ENCODE results near the gene RAB3GAP2.
"Not testable (repeated sequence)": the region's sequence is repeated elsewhere in the genome, so short reads cannot be mapped to it uniquely, and the experiment has no call there.

RAB3GAP2 gene

DNA sequence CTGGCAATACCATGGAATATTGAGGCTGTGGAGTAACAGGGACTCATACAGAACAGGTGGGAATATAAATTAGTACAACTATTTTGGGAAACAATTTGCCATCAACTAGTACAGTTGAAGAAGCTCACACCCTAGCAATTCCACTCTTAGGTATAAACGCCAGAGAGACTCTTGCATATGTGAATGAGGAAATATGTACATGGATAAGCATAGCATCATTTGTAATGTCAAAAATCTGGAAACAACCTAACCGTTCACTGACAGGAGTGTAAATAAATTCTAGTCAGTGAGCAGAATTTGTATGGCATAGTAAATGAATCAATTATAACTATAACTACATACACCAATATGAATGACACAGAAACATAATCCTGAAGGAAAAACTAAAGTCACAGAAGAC lies 83.7 kb downstream of the RAB3GAP2 start:
- no peak for DNase-seq

DNA sequence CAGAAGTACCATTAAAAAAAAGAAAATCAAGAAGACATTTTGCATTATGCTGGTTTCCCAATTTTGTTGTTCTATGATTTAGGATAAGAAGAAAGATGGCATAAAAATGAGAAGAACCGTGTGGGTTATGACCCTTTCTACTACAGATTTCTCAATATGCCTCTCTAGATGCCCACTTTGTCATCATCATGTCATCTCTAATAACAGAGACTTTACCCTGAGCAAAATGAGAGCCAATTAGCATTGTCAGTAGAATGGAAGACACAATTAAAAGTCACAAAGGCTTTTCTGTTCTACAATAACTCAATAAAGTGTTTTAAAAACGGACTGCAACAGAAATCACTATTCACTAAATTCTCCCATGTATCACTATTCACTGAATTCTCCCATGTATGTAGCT lies 85.5 kb downstream of the RAB3GAP2 start:
- no peak for DNase-seq

DNA sequence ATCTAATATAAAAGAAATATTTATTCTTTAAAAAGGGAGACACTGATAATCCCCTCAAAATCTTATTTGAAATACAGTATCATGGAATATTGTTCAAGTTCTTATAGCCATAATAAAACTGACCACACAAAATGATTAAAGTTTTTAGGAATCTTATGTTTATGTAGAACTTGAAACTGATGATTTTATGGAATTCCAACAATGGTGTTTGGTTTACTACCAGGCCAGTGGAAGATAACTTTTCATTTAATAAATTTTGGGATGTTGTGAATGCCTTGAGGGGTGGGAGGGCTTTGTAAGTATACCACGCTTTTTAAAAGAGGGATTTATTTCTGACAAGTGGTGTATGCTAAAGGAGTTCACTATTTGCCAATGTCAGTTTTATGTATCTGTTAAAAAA lies 87.7 kb downstream of the RAB3GAP2 start:
- DNase-seq: no peak

DNA sequence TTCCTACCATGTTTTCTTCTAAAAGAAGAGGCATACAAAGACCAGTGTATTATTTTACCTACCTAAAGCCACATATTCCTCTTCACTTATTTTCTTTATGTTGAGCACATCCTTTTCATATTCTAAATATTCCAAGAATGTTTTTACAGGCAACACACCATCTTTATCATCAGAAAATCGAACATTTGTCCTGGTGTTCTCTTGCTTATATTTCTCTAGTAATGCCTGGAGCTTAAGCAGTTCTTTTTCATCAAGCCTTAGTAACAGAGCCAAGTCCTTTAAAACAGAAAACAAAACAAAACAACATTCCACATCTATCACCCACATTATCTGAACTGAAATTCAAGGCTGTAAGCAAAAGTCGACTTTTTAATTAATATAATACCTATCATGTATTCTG lies 89.6 kb downstream of the RAB3GAP2 start:
- DNase-seq: no peak

DNA sequence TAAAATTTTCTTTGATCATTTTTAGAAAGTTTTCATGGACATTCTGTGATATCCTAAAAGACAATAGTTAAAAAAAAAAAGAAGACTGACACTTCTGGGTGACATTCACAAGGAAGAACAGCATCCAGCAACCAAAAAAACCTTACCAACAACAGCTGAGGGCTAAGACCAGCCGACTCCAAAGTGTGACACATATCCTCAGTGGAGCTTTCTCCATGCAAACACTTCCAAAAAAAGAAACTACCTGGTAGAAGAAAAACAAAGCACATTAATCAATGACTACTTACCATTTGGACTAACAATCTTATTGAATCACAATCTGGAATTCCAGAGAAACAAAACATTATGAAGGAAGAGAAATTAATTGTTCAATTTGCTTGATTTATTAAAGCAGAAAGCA lies 90.1 kb downstream of the RAB3GAP2 start:
- no peak for DNase-seq

DNA sequence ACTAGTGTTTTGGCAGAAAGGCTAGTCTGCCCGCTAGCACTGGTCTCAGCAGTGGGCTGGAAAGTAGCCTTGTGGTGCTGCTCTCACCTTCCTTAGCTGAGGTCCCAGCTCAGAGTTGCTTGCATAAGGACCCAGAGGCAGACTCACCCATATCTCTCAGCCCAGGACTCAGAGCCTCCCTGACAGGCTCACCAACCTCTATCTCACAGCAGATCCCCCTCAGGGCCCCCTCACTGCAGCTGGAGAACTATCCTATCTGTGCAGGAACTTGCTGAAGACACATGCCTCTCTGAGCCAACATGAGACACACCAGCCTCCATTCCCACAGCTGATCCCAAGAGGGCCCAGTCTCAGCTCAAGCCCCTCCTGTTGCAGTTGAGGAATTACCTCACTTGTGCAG lies 95.7 kb downstream of the RAB3GAP2 start:
- DNase-seq: no peak

DNA sequence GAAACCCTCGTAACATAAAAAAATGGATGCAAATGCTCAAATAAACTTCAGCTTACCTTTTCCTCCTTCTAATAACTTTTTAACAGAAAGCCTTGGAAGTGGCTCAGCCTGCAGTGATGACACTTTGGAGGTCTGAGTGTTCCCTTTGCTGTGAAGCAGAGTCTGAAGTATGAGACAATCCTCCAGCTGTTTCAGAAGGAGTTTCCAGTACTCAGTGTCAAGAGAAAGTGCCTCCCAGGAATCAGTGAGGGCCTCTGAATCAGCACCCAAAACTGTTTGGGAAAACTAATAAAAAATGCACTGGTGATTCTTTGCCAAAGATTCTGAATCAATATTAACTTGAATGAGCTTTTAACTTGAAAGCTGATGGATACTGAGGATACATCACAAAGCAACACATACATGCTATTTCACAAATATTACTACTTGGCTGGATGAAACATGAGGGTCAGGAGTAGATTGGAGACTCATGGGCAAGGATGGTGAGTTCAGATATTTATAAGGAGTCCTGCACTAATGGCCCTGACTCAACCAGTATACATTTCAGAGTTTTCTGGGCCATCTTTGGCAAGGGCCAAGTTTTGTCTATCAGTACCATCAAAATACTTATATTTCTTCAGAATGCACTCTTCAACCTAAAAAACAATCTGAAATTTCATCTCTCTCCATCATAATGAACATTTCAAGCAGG lies 101.3 kb downstream of the RAB3GAP2 start:
- no peak for DNase-seq

DNA sequence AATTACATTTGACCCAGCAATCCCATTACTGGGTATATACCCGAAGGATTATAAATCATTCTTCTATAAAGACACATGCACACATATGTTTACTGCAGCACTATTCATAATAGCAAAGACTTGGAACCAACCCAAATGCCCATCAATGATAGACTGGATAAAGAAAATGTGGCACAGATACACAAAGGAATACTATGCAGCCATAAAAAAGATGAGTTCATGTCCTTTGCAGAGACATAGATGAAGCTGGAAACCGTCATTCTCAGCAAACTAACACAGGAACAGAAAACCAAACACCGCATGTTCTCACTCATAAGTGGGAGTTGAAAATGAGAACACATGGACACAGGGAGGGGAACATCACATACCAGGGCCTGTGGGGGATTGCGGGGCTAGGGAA lies 102.4 kb downstream of the RAB3GAP2 start:
- DNase-seq: not testable (repeated sequence)

DNA sequence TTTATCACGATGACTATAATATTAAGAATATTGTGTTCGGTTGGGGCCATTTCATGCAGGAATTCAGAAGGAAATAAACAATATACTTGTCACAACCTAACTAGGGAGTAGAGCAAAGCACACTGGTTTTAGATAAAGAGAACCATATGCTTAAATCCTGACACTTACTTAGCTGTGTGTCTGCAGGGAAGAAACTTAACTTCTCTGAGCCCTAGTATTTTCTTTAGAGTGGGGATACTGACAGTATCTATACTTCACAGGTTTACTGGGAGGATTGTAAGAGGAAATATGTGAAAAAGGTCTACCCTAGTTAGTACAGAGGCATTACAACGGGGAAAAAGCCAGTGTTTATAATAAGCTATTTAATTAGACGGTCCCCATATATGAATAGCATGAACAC lies 105.4 kb downstream of the RAB3GAP2 start:
- no peak for DNase-seq

DNA sequence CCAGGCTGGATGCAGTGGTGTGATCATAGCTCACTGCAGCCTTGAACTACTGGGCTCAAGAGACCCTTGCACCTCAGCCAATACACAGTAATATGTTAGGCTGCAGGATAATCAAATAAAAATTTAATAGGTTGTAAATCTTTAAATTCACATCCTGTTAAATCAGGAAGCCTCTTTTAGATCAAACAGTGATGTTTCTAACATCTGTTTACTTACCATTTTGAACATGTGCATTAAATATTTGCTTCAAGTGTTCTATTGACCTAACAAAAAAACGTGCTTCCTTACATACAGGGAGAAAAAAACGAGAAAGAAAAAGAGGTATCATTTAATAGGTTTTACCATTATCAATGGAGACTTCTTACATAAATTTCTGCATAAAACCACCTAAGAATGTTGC lies 107.7 kb downstream of the RAB3GAP2 start:
- no peak for DNase-seq

DNA sequence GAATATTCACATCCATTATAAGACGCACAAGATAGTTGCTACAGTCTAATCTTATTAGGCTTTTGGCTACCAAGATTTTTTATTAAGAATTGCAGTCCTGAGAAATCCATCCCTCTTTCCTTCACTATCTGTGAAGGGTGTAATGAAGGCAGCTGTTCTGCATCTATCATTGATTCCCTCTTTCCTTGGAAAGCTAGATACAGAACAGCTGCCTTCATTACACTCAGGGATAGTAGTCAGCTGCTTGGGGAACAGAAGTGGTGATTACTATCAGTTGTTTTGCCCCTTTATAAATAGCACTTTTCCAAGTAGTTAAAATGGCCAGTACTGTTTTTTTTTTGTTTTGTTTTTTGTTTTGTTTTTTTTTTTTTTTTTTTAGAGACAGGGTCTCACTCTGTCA lies 108.1 kb downstream of the RAB3GAP2 start:
- no peak for DNase-seq

DNA sequence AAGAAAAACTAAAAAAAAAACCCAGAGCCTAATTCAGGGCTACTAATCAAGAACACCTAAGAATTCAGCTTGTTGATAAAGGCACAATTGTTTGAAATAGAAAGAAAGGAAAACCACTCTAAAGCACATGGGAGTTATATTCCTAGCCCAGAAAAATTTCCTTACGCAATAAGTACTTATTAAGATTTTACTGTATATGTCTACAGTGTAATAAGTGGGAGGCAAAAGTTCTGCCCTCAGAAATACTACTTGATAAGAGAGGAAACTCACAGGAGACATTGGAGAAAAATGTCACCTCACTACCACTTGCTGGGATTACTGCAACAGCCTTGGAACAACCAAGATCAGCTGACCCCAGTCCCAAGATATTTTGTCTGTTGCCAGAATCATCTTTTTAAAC lies 112.2 kb downstream of the RAB3GAP2 start:
- DNase-seq: no peak

DNA sequence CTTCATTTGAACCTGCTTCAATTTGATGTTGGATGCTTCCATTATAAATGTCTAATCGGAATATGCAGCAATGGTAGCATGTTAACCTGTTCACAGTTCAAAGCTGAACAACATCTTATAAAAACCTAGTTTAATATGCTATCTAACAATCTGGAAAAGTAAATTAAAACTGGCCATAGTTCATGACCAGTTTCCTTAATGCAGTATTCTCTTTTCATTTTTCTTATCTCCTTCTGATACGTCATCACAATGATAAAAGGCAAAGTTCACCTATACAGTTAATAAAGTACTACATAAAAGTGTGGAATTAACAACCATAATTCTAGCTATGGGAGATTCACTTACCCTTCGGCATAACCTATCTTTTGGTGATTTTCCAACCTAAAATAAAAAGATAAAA lies 113.2 kb downstream of the RAB3GAP2 start:
- DNase-seq: no peak

DNA sequence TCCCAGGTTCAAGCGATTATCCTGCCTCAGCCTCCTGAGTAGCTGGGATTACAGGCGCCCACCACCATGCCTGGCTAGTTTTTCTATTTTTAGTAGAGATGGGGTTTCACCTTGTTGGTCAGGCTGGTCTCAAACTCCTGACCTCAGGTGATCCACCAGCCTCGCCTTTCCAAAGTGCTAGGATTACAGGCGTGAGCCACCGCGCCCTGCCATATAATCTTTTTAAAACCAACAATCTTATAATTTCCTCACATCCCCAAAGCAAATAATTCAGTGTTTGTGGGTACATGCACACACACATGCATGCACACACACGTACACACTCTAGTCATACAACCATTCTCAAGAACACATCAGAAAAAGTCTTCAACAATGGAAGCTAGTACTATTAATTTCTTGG lies 113.7 kb downstream of the RAB3GAP2 start:
- not testable (repeated sequence) for DNase-seq

DNA sequence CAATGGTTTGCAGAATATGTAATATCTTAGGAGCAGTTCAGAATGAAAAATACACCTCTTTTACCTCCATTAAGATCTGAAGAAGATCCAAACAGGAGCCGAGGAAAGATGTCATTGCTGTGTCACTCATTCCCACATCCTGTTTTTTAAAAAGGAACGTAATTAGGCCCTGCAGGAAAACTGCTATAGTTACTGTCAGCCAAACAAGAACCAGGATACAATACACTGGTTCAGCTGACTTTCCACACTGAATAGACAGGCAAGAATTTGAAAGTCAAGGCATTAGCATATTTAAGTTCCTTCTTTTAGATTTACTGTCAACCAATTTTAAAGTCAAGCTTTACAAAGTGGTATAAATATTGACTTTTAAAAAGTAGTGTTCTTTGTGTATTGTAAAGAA lies 114.5 kb downstream of the RAB3GAP2 start:
- DNase-seq: no peak

DNA sequence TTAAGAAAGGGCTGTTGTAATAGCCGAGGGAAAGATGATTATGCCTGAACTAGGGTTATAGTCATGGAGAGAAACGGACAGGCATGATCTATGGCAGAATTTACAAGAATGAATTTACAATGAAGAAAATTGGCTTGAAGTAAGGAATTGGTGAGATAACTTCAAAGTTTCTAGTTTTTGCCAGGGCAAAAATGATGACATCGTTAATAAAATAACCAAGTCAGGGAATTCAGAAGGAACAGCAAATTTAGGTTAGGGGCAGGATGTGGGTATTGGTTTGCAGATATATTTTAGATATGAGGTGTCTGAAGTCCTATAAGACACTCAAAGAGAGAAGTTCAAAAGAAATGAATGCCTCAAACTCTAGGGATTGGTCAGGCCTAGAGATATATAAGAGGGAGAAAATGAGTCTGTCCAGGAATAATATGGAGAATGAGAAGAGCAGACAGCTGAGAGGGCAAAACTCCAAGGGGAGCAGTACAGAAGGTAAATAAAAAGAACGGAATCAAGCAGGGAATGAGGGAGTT lies 115.6 kb downstream of the RAB3GAP2 start:
- DNase-seq: no peak

DNA sequence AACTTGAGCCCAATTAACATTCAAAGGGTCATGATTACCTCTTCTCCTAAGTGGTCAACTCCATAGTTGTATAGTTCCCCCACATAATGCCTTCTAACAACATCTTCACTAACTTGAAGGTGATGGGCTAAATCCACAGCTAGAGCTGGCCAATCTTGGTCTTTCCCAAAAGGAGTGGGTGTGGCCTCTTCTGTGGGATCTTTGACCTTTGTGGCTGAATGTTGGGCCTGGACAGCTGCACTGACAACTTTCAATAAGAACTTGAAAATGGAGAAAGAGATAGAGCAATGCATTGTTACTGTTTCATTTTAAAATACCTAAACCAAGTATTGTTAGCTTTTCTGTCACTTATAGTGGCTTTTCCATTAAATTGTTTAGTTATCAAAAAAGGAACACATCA lies 119.1 kb downstream of the RAB3GAP2 start:
- DNase-seq: no peak

DNA sequence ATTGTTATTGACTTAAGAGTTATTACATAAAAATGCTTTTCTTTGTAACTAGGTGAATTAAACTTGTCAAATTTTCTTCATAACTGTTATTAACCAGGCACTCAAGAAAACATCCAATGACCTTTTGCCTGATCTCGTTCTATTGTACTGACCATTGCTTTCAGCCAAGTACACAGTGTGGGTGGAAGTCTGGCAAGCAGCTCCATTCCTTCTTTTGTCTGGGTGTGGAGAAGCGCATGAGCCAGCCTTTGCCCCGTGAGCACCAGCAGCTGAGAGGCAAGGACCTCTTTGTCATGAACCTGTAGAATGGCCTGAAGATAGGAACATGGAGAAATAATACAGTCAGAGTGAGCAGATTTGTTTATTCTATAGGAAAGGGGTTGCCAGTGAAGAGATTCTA lies 120.8 kb downstream of the RAB3GAP2 start:
- no peak for DNase-seq

DNA sequence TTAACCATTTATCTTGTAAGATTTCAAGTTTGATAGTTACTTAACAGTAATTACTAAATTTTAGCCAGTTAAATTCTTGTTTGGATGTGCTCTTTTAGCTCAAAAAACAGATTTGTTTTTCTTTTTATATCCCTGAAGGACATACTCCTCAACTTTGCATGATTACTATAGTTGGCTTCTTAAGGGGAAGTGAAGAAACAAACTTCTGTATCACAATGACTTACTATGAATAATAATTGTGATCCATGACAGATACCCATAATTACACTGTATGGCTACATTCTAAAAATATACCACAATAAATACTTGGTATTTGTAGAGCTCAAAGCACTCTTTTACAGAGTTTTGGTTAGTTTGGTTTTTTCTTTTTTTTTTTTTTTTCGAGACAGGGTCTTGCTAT lies 122.5 kb downstream of the RAB3GAP2 start:
- DNase-seq: no peak

DNA sequence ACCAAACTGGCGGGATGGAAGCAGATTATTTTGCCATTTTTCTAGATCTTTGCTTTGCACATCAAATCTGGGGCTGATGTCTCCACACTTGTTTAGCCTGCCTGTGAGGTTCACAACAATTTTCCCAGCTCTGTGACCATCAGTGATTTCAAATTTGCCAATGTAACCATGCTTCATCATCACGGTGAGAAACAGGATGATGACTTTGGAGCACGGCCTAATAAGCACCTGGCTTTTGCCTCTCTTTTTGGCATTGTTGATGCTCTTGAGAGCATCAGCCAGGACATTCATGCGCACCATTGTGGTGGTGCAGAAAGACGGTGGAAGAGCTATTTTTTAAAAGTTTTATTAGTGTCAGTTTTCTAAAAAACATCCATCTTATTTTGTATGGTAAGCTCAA lies 128.2 kb downstream of the RAB3GAP2 start:
- DNase-seq: no peak

DNA sequence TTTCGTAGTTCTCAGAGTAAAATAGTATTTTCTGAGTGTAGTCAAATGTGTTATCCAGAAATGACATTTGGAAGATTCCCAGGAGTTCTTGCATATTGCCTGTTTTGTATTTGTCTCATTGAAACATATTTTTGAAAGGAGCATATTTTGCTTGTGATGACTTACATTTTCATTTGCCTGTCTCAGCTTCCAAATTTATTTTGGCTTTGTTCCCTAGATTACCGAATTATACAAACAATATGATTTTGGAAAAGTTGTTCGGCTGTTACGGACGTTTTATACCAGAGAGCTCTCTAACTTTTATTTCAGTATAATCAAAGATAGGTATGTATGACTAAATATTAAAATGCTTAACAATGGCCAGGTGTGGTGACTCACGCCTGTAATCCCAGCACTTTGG lies 132.3 kb downstream of the RAB3GAP2 start:
- DNase-seq: no peak

DNA sequence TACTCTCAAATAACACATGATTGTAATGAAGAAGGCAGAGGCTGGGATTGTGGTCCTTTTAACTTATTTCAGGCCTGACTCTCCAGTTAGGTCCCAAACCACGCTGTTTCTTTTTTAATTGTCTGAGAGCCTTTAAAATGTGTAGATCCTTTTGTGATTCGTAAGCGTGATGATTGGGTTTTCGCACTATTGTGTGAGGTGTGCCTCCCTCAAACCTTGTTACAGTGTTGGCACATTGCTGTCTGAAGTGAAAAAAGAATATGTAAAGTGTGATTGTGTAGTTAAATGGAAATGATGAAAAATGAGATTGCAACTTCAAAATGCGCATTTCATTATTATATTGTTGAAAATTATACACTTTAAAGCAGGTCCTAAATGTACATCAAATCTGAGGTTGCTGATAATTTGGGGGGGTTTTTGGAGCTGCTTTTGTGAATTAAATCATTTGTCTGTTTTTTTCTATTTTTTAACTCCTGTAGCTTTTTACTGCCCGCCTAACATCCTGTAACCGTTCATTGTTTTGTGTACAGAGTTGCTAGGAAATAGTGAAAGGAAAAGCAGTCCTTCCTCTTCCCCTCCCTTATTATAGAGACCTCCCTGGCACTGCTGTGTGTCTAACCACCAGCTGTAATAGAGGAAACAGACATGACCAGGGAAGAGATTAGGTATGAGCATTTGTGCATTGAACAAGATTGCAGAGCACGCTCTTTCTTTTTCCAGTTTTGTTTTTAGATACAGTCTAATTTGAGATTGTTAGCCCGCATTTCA lies 135.1 kb downstream of the RAB3GAP2 start:
- no peak for DNase-seq

DNA sequence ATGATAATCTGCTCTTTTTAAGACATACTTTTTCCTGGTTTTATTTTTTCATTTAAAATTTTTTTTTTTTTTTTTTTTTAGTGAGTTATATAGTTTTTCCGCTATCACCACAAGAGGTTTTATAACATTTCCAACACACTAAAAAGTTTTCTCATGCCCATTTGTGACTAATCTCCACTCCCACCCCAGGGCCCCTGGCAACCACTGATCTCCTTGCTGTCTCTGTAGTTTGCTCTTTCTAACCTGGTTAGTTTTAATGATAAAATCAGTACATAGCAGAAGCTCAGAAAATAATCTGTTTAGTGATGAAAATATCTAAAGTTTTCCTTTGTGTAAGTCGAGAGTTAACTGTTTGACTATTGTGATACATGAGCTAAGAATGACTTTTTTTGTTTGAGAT lies 136.5 kb downstream of the RAB3GAP2 start:
- DNase-seq: no peak

DNA sequence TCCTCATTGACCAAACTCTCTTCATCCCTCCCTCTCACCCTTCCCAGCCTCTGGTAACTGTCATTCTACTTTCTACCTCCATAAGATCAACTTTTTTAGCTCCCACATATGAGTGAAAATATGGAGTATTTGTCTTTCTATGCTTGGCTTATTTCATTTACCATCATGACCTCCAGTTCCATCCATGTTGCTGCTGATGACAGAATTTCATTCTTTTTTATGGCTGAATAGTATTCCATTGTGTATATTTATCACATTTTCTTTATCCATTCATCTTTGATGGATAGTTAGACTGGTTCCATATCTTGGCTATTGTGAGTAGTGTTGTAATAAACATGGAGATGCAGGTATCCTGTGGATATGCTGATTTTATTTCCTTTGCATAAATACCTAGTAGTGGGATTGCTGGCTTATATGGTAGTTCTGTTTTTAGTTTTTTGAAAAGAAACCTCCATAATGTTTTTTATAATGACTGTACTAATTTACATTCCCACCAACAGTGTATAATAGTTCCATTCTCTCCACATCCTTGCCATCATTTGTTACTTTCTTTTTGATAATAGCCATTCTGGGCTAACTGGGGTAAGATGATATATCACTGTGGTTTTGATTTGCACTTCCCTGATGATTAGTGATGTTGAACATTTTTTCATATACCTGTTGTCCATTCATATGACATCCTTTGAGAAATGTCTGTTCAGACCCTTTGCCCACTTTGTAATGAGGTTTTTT lies 142.6 kb downstream of the RAB3GAP2 start:
- DNase-seq: no peak

Measured in suppressor macrophage treated with lipopolysaccharide for 1 hour (primary cell).